Hepatocyte (in vitro differentiated cells): ENCODE measurements around the gene ASCL3. TPM values are rescaled to one million over a fixed set of nuclear protein-coding genes. Genes with fewer than 3 reads are reported as not detected.

Experiments
- DNase-seq: peaks from one replicate; pipeline ENCODE4 v3.0.0-alpha.2; 2016; ENCODE audit warnings: low spot score
- H2AFZ ChIP-seq: fragments of 200-600 bp; sonication (generic); 2 replicates; pipeline ENCODE4 v1.6.0; 2016; ENCODE audit warnings: antibody characterized with exemption, mild to moderate bottlenecking
- H3K27ac ChIP-seq: fragments of 200-600 bp; sonication (generic); 2 replicates; pipeline ENCODE4 v1.5.1; 2016; ENCODE audit warnings: mild to moderate bottlenecking
- H3K27me3 ChIP-seq: fragments of 200-600 bp; sonication (generic); 2 replicates; pipeline ENCODE4 v1.6.1; 2016
- H3K36me3 ChIP-seq: fragments of 200-600 bp; sonication (generic); replicated peaks from 2 replicates; pipeline ENCODE4 v1.5.1; 2016; ENCODE audit warnings: low read depth; ENCODE audit not compliant: insufficient read depth
- H3K4me1 ChIP-seq: fragments of 200-600 bp; sonication (generic); 2 replicates; pipeline ENCODE4 v1.5.1; 2016; ENCODE audit warnings: mild to moderate bottlenecking, moderate library complexity; ENCODE audit not compliant: insufficient read depth
- H3K4me2 ChIP-seq: fragments of 200-600 bp; sonication (generic); 2 replicates; pipeline ENCODE4 v1.6.0; 2016
- H3K4me3 ChIP-seq: fragments of 200-600 bp; sonication (generic); 2 replicates; pipeline ENCODE4 v1.5.1; 2016; ENCODE audit warnings: mild to moderate bottlenecking
- H3K79me2 ChIP-seq: fragments of 200-600 bp; sonication (generic); 2 replicates; pipeline ENCODE4 v1.6.0; 2017; ENCODE audit warnings: mild to moderate bottlenecking
- H3K9me2 ChIP-seq: fragments of 200-600 bp; sonication (generic); replicated peaks from 2 replicates; pipeline ENCODE4 v1.6.0; 2017; ENCODE audit warnings: mild to moderate bottlenecking; ENCODE audit not compliant: insufficient read depth
- H3K9me3 ChIP-seq: fragments of 200-600 bp; sonication (generic); 2 replicates; pipeline ENCODE4 v1.5.1; 2016; ENCODE audit warnings: low read depth, mild to moderate bottlenecking
- H4K20me1 ChIP-seq: fragments of 200-600 bp; sonication (generic); 2 replicates; pipeline ENCODE4 v1.6.0; 2016; ENCODE audit warnings: mild to moderate bottlenecking; ENCODE audit not compliant: insufficient read depth, poor library complexity, severe bottlenecking
- CTCF ChIP-seq: fragments of 200-600 bp; sonication (generic); IDR thresholded peaks from 2 replicates; pipeline ENCODE4 v1.5.1; 2016; ENCODE audit warnings: antibody characterized with exemption, mild to moderate bottlenecking; ENCODE audit not compliant: poor library complexity
- EZH2 ChIP-seq: fragments of 200-600 bp; sonication (generic); IDR thresholded peaks from 2 replicates; pipeline ENCODE4 v1.6.1; 2016; ENCODE audit warnings: antibody characterized with exemption, mild to moderate bottlenecking, borderline replicate concordance
- EZH2phosphoT487 ChIP-seq: fragments of 200-600 bp; sonication (generic); IDR thresholded peaks from one replicate; pipeline ENCODE4 v1.6.1; 2018; ENCODE audit warnings: antibody characterized with exemption, mild to moderate bottlenecking, low read depth, moderate library complexity; ENCODE audit not compliant: unreplicated experiment, severe bottlenecking
- WGBS: methylation state at CpG from one replicate; pipeline ENCODE4 v1.1.6; 2016; ENCODE audit warnings: low lambda C conversion rate; ENCODE audit errors: missing lambda C conversion rate; 5-methylcytosine and 5-hydroxymethylcytosine counted together
- polyA plus RNA-seq: library from polyadenylated mRNA; unstranded; fragments of >200 nt; fragmentation: Nextera tagmentation; extraction: Ambion mirVana; gene quantifications from 2 replicates; pipeline ENCODE4 v1.2.1, GENCODE V29; 2016
- total RNA-seq: library from RNA; depleted of rRNA; stranded (reverse); fragments of >200 nt; gene quantifications from 2 replicates; pipeline ENCODE4 v1.2.3, GENCODE V29; 2014

ASCL3 gene
- total and polyA plus RNA-seq, 2 experiments from 2014 or later, result not detected

GRCh38 chr11:8971196-8971923 lies 28.5 kb upstream of the ASCL3 start:
- 94% methylated on average over 2 of the region's 2 CpGs for WGBS
- no peaks in the 10 kb centered on the region for H3K9me2 ChIP-seq
- H3K36me3 ChIP-seq, result no peaks in the 10 kb centered on the region
- no peak for TF ChIP-seq CTCF
- TF ChIP-seq EZH2phosphoT487, result no peak
- TF ChIP-seq EZH2, result no peak
- no peak overlapping the region for H3K27ac ChIP-seq
- no peaks in the 10 kb centered on the region for H3K27me3 ChIP-seq
- no peaks in the 10 kb centered on the region for H3K9me3 ChIP-seq
- no peak overlapping the region for H3K4me3 ChIP-seq
- H3K4me2 ChIP-seq, result no peak overlapping the region
- H4K20me1 ChIP-seq, result no peaks in the 10 kb centered on the region
- DNase-seq, result no peak
- H3K79me2 ChIP-seq, result no peaks in the 10 kb centered on the region
- H3K4me1 ChIP-seq, result no peaks in the 10 kb centered on the region
- no peak overlapping the region for H2AFZ ChIP-seq

DNA sequence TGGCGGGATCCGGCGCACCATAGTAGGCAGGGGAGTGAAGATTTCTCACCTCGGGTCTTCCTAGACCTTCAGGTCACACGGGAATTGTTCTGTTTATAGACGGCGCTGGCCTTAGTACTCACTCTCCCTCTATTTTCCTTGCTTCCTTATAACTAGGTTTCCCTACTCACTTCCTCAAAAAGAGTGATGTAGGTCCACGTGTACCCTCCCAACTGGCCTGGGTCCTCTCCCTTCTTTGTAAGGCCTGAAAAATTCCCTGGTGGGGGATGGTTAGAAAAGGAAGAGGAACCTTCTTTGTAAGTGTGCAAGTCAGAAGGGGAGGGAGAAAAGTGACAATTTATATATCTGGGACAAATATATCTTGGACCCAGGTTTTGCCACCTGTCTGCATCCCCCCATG lies 24.4 kb upstream of the ASCL3 start:
- no peak overlapping the region for H2AFZ ChIP-seq
- no peaks in the 10 kb centered on the region for H3K9me3 ChIP-seq
- H3K4me3 ChIP-seq, result no peak overlapping the region
- H3K27me3 ChIP-seq, result no peaks in the 10 kb centered on the region
- no peaks in the 10 kb centered on the region for H3K9me2 ChIP-seq
- TF ChIP-seq CTCF, result no peak
- TF ChIP-seq EZH2phosphoT487, result no peak
- no peak for TF ChIP-seq EZH2
- H3K4me2 ChIP-seq, result no peak overlapping the region
- no peak for DNase-seq
- peaks cover 4% of the 10 kb centered on the region for H3K4me1 ChIP-seq
- 95% methylated on average over 8 of the region's 8 CpGs for WGBS
- peaks cover 17% of the 10 kb centered on the region for H3K79me2 ChIP-seq
- no peaks in the 10 kb centered on the region for H4K20me1 ChIP-seq
- H3K36me3 ChIP-seq, result no peaks in the 10 kb centered on the region
- H3K27ac ChIP-seq, result no peak overlapping the region

DNA sequence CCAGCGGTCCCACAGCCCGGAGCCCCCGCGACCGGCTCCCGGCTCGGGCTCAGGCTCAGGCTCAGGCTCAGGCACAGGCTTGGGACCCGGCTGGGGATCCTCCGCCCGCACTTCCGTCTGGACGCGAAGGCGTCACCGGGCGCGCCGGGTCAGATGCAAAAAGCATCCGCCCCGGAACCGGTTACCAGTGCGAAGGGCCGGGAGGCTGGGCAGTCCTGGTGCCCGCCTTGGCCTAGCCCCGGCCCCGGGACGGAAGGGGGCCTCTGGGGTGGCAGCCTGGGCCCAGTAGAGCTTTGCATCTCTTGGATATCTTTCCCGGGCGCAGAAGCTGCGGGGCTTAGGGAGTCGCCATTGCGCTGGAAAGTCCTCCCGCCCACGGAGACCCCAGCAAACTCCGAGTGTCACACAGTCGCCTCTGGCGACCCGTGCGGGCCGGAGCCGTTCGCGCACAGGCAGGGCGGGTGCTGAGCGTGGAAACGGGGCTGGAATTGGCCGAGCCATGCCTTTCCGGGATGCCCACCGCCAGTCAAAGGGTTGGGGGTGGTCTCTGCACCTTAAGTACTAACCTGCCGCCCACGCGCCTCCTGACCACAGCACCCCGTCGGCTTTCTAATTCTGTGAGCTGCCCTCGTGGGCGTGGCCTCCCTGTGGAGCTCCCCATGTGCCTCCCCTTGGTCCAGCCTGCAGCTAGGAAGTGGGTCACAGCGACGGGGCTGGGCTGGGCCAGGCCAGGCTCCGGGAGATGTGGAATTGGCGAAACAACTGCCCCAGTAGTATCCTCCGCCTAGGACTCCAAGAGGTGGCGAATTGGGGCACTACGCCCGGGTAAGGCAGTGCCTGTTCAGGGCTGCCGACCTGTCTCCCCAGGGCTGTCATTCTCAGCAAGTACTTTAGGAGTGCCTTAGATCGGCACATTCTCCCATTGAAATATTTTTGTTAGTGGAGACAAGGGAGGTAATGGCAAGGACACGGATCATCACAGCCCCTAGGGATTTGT lies 21.8 kb upstream of the ASCL3 start, which contains the start of gene TMEM9B:
TMEM9B (minus strand) TSS at position 119 of the 997 bp plus-strand sequence. CDS start 129 bp downstream, outside the sequence.
- H4K20me1 ChIP-seq, result no peaks in the 10 kb centered on the region
- H3K79me2 ChIP-seq, result peaks cover 35% of the 10 kb centered on the region
- TF ChIP-seq EZH2 (no peak), EZH2phosphoT487 (no peak), CTCF (no peak)
- H3K36me3 ChIP-seq, result no peaks in the 10 kb centered on the region
- H3K9me3 ChIP-seq, result no peaks in the 10 kb centered on the region
- peak within 1 kb of the TSS; percentile 86 for H3K4me2 ChIP-seq
- peak within 1 kb of the TSS; percentile 97 for H3K27ac ChIP-seq
- H3K4me3 ChIP-seq, result peak within 1 kb of the TSS; percentile 94
- peak; percentile 95 for DNase-seq
- peaks cover 4% of the 10 kb centered on the region for H3K4me1 ChIP-seq
- H2AFZ ChIP-seq, result peak within 1 kb of the TSS; percentile 92
- H3K27me3 ChIP-seq, result no peaks in the 10 kb centered on the region
- no peaks in the 10 kb centered on the region for H3K9me2 ChIP-seq
- 2% methylated on average over 66 of the region's 67 CpGs for WGBS
